NCI-H748 (cell line): ENCODE measurements around the gene ZSCAN29.
A peak's percentile ranks its signal among the peaks of the same experiment; 100 is the strongest.
"Not testable (repeated sequence)": the region's sequence is repeated elsewhere in the genome, so short reads cannot be mapped to it uniquely, and the experiment has no call there.

Experiments used
- DNase-seq: peaks from one replicate; lab custom pipeline; 2025; ENCODE audit not compliant: unreplicated experiment; lab: John Stamatoyannopoulos, UW

ZSCAN29 gene

DNA sequence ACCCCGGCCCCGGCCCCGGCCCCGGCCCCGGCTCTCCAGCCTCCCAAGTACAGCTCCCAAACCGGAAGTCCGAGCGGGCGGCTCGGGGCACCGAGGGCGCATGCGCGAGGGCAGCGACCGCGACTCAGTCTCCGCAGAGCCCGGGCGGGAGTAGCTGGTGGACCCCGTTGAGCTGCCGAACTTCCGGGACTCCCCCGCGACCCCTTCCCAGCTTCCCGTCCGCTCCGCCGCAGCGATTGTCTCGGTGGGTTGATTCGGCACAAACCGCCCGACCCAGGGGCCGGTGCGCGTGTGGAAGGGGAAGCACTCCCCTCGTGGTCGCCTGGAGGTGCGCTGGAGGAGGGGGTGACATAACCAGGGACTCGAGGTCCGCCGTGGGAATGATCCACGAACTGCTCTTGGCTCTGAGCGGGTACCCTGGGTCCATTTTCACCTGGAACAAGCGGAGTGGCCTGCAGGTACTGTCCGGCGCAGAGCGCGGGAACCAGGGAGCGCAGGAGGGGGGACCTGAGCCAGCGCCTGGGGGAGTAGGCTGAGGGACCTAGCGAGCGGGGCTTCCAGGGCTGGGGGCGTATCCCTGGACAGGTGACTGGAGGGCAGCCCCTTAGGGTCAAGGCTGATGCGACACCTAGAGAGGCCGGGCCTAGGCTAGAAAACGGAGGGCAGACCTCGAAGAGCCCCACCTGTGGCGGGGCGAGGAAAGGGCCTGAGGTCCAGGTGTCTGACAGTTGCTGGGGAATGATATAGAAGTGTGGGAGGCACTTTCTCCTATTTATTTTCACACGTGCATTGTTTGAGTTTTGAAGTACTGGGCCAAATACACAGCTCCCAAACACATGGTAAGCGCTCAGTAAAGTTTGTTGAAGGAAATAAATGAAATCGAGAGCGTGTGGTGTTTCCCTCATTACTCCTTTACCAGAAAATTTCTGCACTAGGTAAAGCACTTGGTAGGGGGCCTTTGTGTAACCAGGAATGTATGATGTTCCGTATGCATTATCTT, at the start of gene ZSCAN29, which contains the start of gene TUBGCP4:
ZSCAN29 (minus strand) TSS at position 69 of the 1,000 bp plus-strand sequence. CDS start 1,130 bp downstream, outside the sequence.
TUBGCP4 (plus strand) TSS at position 127 of the 1,000 bp plus-strand sequence; CDS start at position 381, 254 bp downstream.
- DNase-seq: peak; percentile 83

- DNase-seq: no peak
Measured at GRCh38 chr15:43420435-43420834, 49.6 kb upstream of the ZSCAN29 start.

- no peak for DNase-seq
Measured at GRCh38 chr15:43414196-43414595, 43.4 kb upstream of the ZSCAN29 start.

GRCh38 chr15:43412096-43412495, 41.3 kb upstream of the ZSCAN29 start:
- DNase-seq: no peak

DNA sequence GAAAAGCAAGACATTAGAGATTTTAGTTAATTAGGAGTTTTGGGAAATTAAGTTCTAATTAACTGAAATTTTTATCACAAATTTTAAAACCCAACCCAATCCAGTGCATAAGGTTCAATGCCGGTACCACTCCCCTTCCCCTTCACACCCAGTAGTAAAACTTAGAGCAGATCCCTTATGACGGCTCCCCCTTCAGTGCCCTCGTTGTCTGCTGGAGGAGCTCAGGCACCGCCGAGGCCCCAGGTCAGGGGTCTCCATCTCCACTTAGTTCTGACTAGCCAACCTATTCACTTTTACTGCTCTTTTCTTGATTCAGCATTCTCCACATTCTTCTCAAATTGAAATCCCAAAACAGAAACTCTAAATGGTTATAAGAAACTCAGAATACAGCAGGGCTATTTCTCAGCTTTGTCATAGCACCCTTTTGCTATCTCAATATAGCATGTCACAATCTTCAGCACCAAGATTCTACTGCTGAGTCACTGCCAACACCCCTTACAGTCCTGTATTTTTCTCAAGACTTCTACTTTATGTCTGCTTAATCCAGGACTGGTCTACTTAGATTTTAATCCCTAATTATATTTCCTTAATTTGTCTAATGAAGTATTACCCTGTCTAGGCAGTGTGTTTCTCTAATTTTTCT, 39.9 kb upstream of the ZSCAN29 start:
- DNase-seq: no peak

GRCh38 chr15:43408789-43409188, 37.9 kb upstream of the ZSCAN29 start:
- DNase-seq: no peak

DNA sequence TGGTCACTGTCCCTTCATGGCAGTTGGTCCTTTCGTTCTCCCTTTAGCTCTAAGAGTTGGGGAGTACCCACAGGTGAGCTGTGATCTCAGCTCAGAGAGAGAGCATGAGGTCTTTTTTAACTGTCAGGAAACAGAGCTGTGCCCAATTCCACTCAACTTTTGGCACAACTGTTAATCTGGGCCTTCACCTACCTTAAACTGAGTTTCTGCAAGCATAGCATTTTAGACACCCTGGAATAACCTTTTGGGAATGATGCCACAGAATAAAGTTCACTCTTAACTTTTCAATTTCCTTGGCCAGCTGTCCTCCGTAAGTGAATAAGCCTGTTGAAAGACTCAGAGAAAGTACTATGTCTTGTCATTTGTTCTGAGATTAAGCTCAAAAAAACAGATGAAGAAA, 36.0 kb upstream of the ZSCAN29 start:
- DNase-seq: no peak

GRCh38 chr15:43406189-43406588, 35.3 kb upstream of the ZSCAN29 start:
- DNase-seq: no peak

DNA sequence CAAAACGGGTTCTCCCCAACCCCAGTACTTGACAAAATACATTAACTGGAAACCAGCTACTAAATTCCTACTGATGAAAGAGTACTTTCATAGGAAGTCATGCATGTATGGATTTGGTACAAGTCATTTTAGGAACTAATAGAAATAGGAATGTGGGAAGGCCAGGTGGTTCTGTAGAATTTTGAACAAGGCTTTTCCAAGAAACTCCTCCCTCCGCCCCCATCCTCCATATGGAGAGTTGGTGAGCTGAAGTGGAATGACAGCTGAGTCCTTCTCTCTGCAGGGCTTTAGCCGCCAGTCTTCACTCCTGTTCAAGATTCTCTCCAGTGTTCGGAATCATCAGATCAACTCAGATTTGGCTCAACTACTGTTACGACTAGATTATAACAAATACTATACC, 33.3 kb upstream of the ZSCAN29 start:
- no peak for DNase-seq

DNA sequence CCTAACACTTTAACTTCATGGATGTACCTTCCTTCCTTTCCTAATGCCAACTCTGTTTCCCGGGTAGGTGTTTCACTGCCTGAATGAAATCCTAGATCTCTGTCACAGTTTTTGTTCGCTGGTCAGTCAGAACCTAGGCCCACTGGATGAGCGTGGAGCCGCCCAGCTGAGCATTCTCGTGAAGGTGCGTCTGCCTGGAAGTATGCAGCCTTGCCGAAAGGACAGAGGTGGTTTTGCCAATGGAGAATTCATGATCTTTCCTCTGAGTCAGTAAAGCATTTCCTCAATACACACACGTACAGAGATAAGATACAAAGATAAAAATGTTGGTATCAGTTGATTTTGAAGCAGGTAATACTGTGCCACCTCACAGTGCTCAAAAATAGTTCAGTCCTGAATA, 32.8 kb upstream of the ZSCAN29 start:
- DNase-seq: no peak

DNA sequence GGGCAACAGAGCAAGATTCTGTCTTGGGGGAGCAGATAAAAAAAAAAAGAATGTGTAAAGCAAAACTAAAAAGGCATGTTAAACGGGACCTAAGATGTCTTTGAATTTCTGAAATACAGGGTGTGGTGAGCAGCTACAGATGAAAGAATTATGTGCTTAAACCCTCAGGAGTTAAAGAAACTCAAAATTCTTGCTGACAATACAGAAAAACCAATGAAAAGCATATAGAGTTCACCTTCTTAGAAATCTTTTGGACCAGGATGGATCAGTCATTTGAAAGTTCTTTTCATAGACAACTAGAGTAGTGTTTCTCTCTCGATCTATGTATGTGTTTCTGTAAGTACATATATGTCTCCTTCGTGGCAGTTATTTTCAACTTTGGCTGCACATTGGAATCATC, 31.4 kb upstream of the ZSCAN29 start:
- no peak for DNase-seq

GRCh38 chr15:43393592-43393991, 22.7 kb upstream of the ZSCAN29 start:
- DNase-seq: not testable (repeated sequence)

DNA sequence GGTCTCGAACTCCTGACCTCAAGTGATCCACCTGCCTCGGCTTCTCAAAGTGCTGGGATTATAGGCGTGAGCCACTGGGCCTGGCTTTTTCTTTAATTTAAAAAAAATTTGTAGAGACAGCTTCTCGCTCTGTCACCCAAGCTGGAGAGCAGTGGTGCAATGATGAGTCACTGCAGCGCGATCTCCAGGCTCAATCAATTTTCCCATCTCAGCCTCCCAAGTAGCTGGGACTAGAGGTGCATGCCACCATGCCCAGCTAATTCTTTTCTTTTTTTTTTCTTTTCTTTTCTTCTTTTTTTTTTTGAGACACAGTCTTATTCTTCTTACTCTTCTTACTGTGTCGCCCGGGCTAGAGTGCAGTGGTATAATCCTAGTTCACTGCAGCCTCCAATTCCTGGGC, 19.9 kb upstream of the ZSCAN29 start:
- no peak for DNase-seq

- DNase-seq: no peak
Measured at GRCh38 chr15:43383070-43383469, 12.2 kb upstream of the ZSCAN29 start.

GRCh38 chr15:43382310-43382709, 11.5 kb upstream of the ZSCAN29 start:
- DNase-seq: no peak

DNA sequence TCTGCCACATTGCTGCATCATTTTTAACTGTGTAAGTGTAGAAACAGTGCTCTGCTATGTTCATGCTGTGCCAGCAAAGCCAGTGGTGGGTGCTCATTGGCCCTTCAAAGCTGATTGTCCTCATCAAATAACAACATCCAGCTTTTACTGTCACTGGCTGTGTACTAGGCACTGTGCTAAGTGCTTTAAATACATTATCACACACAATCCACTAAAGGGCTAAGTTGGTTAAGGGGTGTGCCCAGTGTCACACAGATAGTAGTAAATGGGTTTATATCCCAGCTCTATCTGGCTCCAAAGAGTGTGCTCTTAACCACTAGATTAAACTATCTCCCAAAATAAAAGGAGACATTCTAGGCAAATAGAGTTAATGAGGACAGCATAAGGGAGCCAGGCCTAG, 7.8 kb upstream of the ZSCAN29 start:
- no peak for DNase-seq

GRCh38 chr15:43376017-43376705, 5.3 kb upstream of the ZSCAN29 start:
- DNase-seq: peak; percentile 43

- DNase-seq: peak; percentile 50
Measured at GRCh38 chr15:43370310-43370974, 401 bp downstream of the ZSCAN29 start.

DNA sequence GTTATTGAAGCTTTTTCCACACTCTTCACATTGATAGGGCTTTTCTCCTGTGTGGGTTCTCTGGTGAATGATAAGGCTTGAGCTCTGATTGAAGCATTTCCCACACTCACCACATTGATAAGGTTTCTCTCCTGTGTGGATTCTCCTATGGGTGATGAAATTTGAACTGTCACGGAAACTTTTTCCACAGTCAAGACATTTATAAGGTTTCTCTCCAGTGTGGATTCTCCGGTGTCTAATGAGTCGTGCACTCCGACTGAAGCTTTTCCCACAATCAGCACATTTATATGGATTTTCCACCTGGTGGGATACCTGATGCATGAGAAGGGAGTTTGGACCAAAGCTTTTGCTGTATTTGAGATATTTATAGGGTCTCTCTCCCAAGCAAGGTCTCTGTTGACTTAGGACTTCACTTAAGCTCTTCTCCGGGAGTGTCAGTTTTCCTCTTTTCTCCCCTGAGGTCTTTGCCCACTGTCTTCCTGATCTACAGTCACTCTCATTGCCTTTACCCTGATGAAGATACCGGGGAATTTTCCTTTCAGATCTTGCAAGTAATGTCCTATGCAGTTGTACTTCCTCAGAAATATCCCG, 9.4 kb downstream of the ZSCAN29 start:
- no peak for DNase-seq

- no peak for DNase-seq
Measured at GRCh38 chr15:43360821-43361220, 10.0 kb downstream of the ZSCAN29 start.
